Fibroblast of skin of right quadriceps (primary cell): ENCODE measurements around the gene CRISPLD2.
"Not testable (repeated sequence)": the region's sequence is repeated elsewhere in the genome, so short reads cannot be mapped to it uniquely, and the experiment has no call there.

Source experiments
- DNase-seq: peaks from one replicate; pipeline ENCODE4 v3.0.0-alpha.2; 2013

CRISPLD2 gene

GRCh38 chr16:84842516-84843148 is 22.8 kb downstream of the CRISPLD2 start:
- no peak for DNase-seq

GRCh38 chr16:84843149-84844048 is 23.6 kb downstream of the CRISPLD2 start:
- no peak for DNase-seq

- DNase-seq: no peak
Observed at GRCh38 chr16:84844049-84844350, 24.2 kb downstream of the CRISPLD2 start.

GRCh38 chr16:84844559-84845495 is 25.0 kb downstream of the CRISPLD2 start:
- DNase-seq: no peak

- no peak for DNase-seq
Observed at GRCh38 chr16:84845496-84846002, 25.8 kb downstream of the CRISPLD2 start.

- DNase-seq: no peak
Observed at GRCh38 chr16:84847564-84848355, 28.0 kb downstream of the CRISPLD2 start.

- DNase-seq: no peak
Observed at GRCh38 chr16:84848986-84849634, 29.3 kb downstream of the CRISPLD2 start.

- no peak for DNase-seq
Observed at GRCh38 chr16:84849751-84850150, 30.0 kb downstream of the CRISPLD2 start.

GRCh38 chr16:84850714-84851113 is 30.9 kb downstream of the CRISPLD2 start:
- DNase-seq: no peak

GRCh38 chr16:84851192-84852127 is 31.7 kb downstream of the CRISPLD2 start:
- DNase-seq: peak; percentile 68

GRCh38 chr16:84853534-84853933 is 33.7 kb downstream of the CRISPLD2 start:
- no peak for DNase-seq

GRCh38 chr16:84854759-84855158 is 35.0 kb downstream of the CRISPLD2 start:
- peak; percentile 66 for DNase-seq

- DNase-seq: not testable (repeated sequence)
Observed at GRCh38 chr16:84855435-84856202, 35.8 kb downstream of the CRISPLD2 start.

- DNase-seq: not testable (repeated sequence)
Observed at GRCh38 chr16:84856203-84856581, 36.4 kb downstream of the CRISPLD2 start.

- DNase-seq: not testable (repeated sequence)
Observed at GRCh38 chr16:84856811-84857210, 37.0 kb downstream of the CRISPLD2 start.

GRCh38 chr16:84859681-84860080 is 39.9 kb downstream of the CRISPLD2 start:
- DNase-seq: no peak

- DNase-seq: no peak
Observed at GRCh38 chr16:84860383-84860782, 40.6 kb downstream of the CRISPLD2 start.

GRCh38 chr16:84861671-84862070 is 41.9 kb downstream of the CRISPLD2 start:
- DNase-seq: no peak

- DNase-seq: no peak
Observed at GRCh38 chr16:84862804-84863480, 43.2 kb downstream of the CRISPLD2 start.
